ENCODE data around the gene TMEM175. TPM values are rescaled to one million over a fixed set of nuclear protein-coding genes. Genes with fewer than 3 reads are reported as not detected.

The TMEM175 gene
- total RNA-seq, 1 experiment from 2014 or later = 18.5 TPM

- Histone ChIP-seq H2AFZ (ENCODE audit: low read length) (no peak overlapping the region), H3K4me1 (ENCODE audit: insufficient read depth, low read length) (no peaks in the 10 kb centered on the region), H3K36me3 (ENCODE audit: low read depth, low read length) (no peaks in the 10 kb centered on the region), H3F3A (ENCODE audit: low read length, unreplicated experiment) (no peaks in the 10 kb centered on the region), H3K9ac (ENCODE audit: low read length) (no peak overlapping the region), H4K20me1 (ENCODE audit: low read length) (no peaks in the 10 kb centered on the region), H3K4me3 (ENCODE audit: low read length) (no peak overlapping the region), H3K27ac (ENCODE audit: low read length) (no peak overlapping the region), H3K9me3 (ENCODE audit: low read length) (no peaks in the 10 kb centered on the region), H3K79me2 (ENCODE audit: low read length) (no peaks in the 10 kb centered on the region), H3K27me3 (ENCODE audit: low read length) (peaks cover 14% of the 10 kb centered on the region), H3K4me2 (ENCODE audit: low read length) (no peak overlapping the region), H3K9me2 (replicated peaks; ENCODE audit: low read length) (no peaks in the 10 kb centered on the region)
- intact Hi-C loops (cut with micrococcal nuclease) = no loop called here
- ATAC-seq (no peak), DNase-seq (no peak)
- POLR2A ChIA-PET (ENCODE audit: unreplicated experiment) = no interaction called here
- CTCF ChIA-PET = no interaction called here
- no TSS peak for BruUV-seq (replicated peaks)
- TF ChIP-seq EZH2 (IDR thresholded peaks at IDR 0.05; ENCODE audit: low read length, unreplicated experiment) = no peak
- TF ChIP-seq, protein P1, sequence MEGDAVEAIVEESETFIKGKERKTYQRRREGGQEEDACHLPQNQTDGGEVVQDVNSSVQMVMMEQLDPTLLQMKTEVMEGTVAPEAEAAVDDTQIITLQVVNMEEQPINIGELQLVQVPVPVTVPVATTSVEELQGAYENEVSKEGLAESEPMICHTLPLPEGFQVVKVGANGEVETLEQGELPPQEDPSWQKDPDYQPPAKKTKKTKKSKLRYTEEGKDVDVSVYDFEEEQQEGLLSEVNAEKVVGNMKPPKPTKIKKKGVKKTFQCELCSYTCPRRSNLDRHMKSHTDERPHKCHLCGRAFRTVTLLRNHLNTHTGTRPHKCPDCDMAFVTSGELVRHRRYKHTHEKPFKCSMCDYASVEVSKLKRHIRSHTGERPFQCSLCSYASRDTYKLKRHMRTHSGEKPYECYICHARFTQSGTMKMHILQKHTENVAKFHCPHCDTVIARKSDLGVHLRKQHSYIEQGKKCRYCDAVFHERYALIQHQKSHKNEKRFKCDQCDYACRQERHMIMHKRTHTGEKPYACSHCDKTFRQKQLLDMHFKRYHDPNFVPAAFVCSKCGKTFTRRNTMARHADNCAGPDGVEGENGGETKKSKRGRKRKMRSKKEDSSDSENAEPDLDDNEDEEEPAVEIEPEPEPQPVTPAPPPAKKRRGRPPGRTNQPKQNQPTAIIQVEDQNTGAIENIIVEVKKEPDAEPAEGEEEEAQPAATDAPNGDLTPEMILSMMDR (conservative IDR thresholded peaks at IDR 0.05; ENCODE audit: low read depth, low read length) = no peak
- TF ChIP-seq EZH2phosphoT487 (IDR thresholded peaks at IDR 0.05; ENCODE audit: borderline replicate concordance, low read length) = no peak
Observed at GRCh38 chr4:1002131-1002630, 69.9 kb downstream of the TMEM175 start.

- TF ChIP-seq, protein P1 (conservative IDR thresholded peaks at IDR 0.05; ENCODE audit: low read depth, low read length) = no peak
- no peak for TF ChIP-seq EZH2phosphoT487 (IDR thresholded peaks at IDR 0.05; ENCODE audit: borderline replicate concordance, low read length)
- no peak for TF ChIP-seq EZH2 (IDR thresholded peaks at IDR 0.05; ENCODE audit: low read length, unreplicated experiment)
- Histone ChIP-seq H3K4me2 (ENCODE audit: low read length) (no peak overlapping the region), H3K79me2 (ENCODE audit: low read length) (no peaks in the 10 kb centered on the region), H3K9me2 (replicated peaks; ENCODE audit: low read length) (no peaks in the 10 kb centered on the region), H3K9me3 (ENCODE audit: low read length) (no peaks in the 10 kb centered on the region), H3K9ac (ENCODE audit: low read length) (no peak overlapping the region), H3F3A (ENCODE audit: low read length, unreplicated experiment) (no peaks in the 10 kb centered on the region), H3K27ac (ENCODE audit: low read length) (no peak overlapping the region), H2AFZ (ENCODE audit: low read length) (no peak overlapping the region), H3K36me3 (ENCODE audit: low read depth, low read length) (no peaks in the 10 kb centered on the region), H3K27me3 (ENCODE audit: low read length) (peaks cover 11% of the 10 kb centered on the region), H4K20me1 (ENCODE audit: low read length) (no peaks in the 10 kb centered on the region), H3K4me3 (ENCODE audit: low read length) (no peak overlapping the region), H3K4me1 (ENCODE audit: insufficient read depth, low read length) (no peaks in the 10 kb centered on the region)
- DNase-seq (no peak), ATAC-seq (no peak)
- BruUV-seq (replicated peaks) = no TSS peak
- intact Hi-C loops (cut with micrococcal nuclease) = no loop called here
- POLR2A ChIA-PET (ENCODE audit: unreplicated experiment) = no interaction called here
- CTCF ChIA-PET = no interaction called here
Observed at GRCh38 chr4:1002631-1003251, 70.5 kb downstream of the TMEM175 start.

DNA sequence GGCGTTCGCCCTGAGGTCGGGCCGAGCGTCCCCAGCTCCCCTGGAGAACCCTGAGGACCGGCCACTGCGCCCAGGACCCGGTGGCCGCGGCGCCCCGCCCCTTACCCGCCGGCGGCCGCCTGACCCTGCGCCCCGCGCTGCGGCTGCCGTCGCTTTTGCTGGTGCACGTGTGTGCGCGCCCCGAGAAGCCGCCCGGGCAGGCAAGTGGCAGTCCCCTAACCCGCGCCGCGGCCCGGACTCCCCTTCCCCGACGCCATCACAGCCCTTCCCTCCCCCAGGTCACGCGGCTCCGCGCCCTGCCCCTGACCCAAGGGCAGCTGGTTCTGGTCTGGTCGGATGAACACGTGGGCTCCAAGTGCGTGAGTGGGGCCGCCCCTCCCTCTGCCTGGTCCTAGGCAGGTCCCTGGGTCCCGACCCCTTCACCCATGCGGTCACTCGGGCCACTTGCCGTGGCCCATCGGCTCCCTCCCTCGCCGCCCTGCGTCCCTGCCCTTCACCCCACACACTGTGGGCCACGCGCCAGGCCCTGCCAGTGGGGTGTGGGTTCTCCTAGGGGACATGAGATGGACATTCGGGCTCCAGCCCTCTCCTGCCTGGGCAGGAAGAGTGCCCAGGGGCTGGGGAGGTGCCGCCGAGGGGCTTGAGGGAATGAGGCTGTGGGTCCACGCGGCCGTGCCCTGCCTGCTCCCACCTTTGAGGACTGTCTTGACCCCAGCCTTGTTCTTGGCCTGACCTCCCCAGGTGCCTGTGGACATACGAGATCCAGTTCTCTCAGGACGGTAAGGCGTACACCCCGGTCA is 71.2 kb downstream of the TMEM175 start:
- Histone ChIP-seq H3K27me3 (ENCODE audit: low read length) (peaks cover 6% of the 10 kb centered on the region; the same call in 1 of the 2 replicates), H3K9ac (ENCODE audit: low read length) (no peak overlapping the region), H3K9me2 (replicated peaks; ENCODE audit: low read length) (no peaks in the 10 kb centered on the region), H3K9me3 (ENCODE audit: low read length) (no peaks in the 10 kb centered on the region), H3K4me2 (ENCODE audit: low read length) (no peak overlapping the region), H3K79me2 (ENCODE audit: low read length) (no peaks in the 10 kb centered on the region), H3F3A (ENCODE audit: low read length, unreplicated experiment) (no peaks in the 10 kb centered on the region), H3K4me1 (ENCODE audit: insufficient read depth, low read length) (no peaks in the 10 kb centered on the region), H3K4me3 (ENCODE audit: low read length) (no peak overlapping the region), H3K36me3 (ENCODE audit: low read depth, low read length) (no peaks in the 10 kb centered on the region), H3K27ac (ENCODE audit: low read length) (no peak overlapping the region), H2AFZ (ENCODE audit: low read length) (no peak overlapping the region), H4K20me1 (ENCODE audit: low read length) (no peaks in the 10 kb centered on the region)
- no peak for ATAC-seq
- ChIA-PET POLR2A (ENCODE audit: unreplicated experiment) (no interaction called here), CTCF (no interaction called here)
- no TSS peak for BruUV-seq (replicated peaks)
- DNase-seq = no peak
- TF ChIP-seq EZH2phosphoT487 (IDR thresholded peaks at IDR 0.05; ENCODE audit: borderline replicate concordance, low read length) = no peak
- no peak for TF ChIP-seq EZH2 (IDR thresholded peaks at IDR 0.05; ENCODE audit: low read length, unreplicated experiment)
- TF ChIP-seq, protein P1 (conservative IDR thresholded peaks at IDR 0.05; ENCODE audit: low read depth, low read length) = no peak
- intact Hi-C loops (cut with micrococcal nuclease) = no loop called here

All from PC-3 (cell line).